ENCODE results near the gene ITPR2. TPM values are rescaled to one million over a fixed set of nuclear protein-coding genes. Genes with fewer than 3 reads are reported as not detected.

Gene ITPR2
- total and polyA plus RNA-seq, 2 of the 8 experiments (the other 6 are each of a cell fraction or from before 2014, with no cell fraction given), result 4.1 to 48.3 TPM

- no peak for FAIRE-seq
Measured at GRCh38 chr12:26492406-26492805, 340.6 kb downstream of the ITPR2 start.

More at GRCh38 chr12:26492406-26492805, 340.6 kb downstream of the ITPR2 start:
- no peak overlapping the region for H4K5ac ChIP-seq (ENCODE audit: insufficient read length, low read depth, low read length)
- H3K79me2 ChIP-seq (ENCODE audit: control insufficient read depth in 1 of 2, insufficient read depth in 2 of 2, low read length in 2 of 2), result no peaks in the 10 kb centered on the region
- no peak overlapping the region for H3K4me2 ChIP-seq (ENCODE audit: insufficient read depth in 1 of 2, low read depth in 2 of 2, low read length in 2 of 2)
- no peak overlapping the region for H3K56ac ChIP-seq (replicated peaks; ENCODE audit: insufficient read length, low read depth, low read length)
- H3K9me3 ChIP-seq (ENCODE audit: insufficient read depth in 2 of 2, low read depth in 1 of 2, low read length in 1 of 2), result no peaks in the 10 kb centered on the region
- H3K79me1 ChIP-seq (ENCODE audit: low read depth, low read length), result no peaks in the 10 kb centered on the region
- H3K36me3 ChIP-seq (ENCODE audit: control insufficient read depth in 2 of 4, insufficient read depth in 4 of 4, low read length in 3 of 4), result peaks cover 0 to 6% (median 1%) of the 10 kb centered on the region in 4 experiments; a peak in 2 of 8 replicates
- no peak overlapping the region for H4K8ac ChIP-seq (ENCODE audit: extremely low read depth, insufficient read depth, low read length)
- no peaks in the 10 kb centered on the region for H3K4me1 ChIP-seq (replicated peaks in 1 of 4; ENCODE audit: control insufficient read depth in 3 of 4, insufficient read depth in 4 of 4, low read length in 3 of 4)
- H2AK5ac ChIP-seq (ENCODE audit: low read depth, low read length), result no peak overlapping the region
- no peak overlapping the region for H2BK15ac ChIP-seq (ENCODE audit: low read length)
- no peak overlapping the region for H3K23ac ChIP-seq (ENCODE audit: insufficient read length)
- no peak overlapping the region for H3K9ac ChIP-seq (replicated peaks in 1 of 4; ENCODE audit: extremely low read depth in 1 of 4, low read depth in 3 of 4, low read length in 3 of 4)
- no peak overlapping the region for H2BK20ac ChIP-seq (ENCODE audit: low read length)
- no peaks in the 10 kb centered on the region for H4K20me1 ChIP-seq (replicated peaks in 1 of 2; ENCODE audit: control insufficient read depth in 1 of 2, insufficient read depth in 2 of 2, low read length in 2 of 2)
- TF ChIP-seq, protein P1, sequence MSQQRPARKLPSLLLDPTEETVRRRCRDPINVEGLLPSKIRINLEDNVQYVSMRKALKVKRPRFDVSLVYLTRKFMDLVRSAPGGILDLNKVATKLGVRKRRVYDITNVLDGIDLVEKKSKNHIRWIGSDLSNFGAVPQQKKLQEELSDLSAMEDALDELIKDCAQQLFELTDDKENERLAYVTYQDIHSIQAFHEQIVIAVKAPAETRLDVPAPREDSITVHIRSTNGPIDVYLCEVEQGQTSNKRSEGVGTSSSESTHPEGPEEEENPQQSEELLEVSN (IDR thresholded peaks at IDR 0.05), result no peak
- TF ChIP-seq CEBPB (IDR thresholded peaks at IDR 0.05; ENCODE audit: low read depth, low read length), result no peak
- TF ChIP-seq ATF2 (IDR thresholded peaks at IDR 0.05; ENCODE audit: low read length), result no peak
- no peak for TF ChIP-seq CTBP2 (IDR thresholded peaks at IDR 0.05; ENCODE audit: borderline replicate concordance, insufficient read depth, insufficient read length, low read length)
- TF ChIP-seq BCL11A (IDR thresholded peaks at IDR 0.05; ENCODE audit: low read depth in 2 of 2, low read length in 2 of 2), result no peak
- TF ChIP-seq KDM5A (IDR thresholded peaks at IDR 0.05; ENCODE audit: low read length), result no peak
- TF ChIP-seq CBX5 (IDR thresholded peaks at IDR 0.05; ENCODE audit: low read depth, low read length), result no peak
- TF ChIP-seq POLR2A (IDR thresholded peaks at IDR 0.05; ENCODE audit: control extremely low read depth in 1 of 2, low read depth in 2 of 2, low read length in 2 of 2), result no peak
- no peak for TF ChIP-seq MAFK (IDR thresholded peaks at IDR 0.05; ENCODE audit: low read depth, low read length)
- no peak for TF ChIP-seq CHD2 (IDR thresholded peaks at IDR 0.05; ENCODE audit: low read length)
- DNase-seq (ENCODE audit: low read depth in 1 of 2, low spot score in 2 of 2), result no peak
- H3K23me2 ChIP-seq (ENCODE audit: low read depth, low read length), result no peaks in the 10 kb centered on the region; the same call in 1 of the 2 replicates
- CTCF ChIA-PET (ENCODE audit: partially characterized antibody), result interaction anchor here (0.7 to 1.7 kb wide), 3 partner anchors 10 to 122 kb away, joined by 3 to 4 read pairs (median 4); no protein-coding TSS in a partner anchor
- no peak overlapping the region for H4K91ac ChIP-seq (replicated peaks; ENCODE audit: insufficient read length, low read length)
- no peak overlapping the region for H3K14ac ChIP-seq (ENCODE audit: insufficient read length)
- no peak overlapping the region for H2BK120ac ChIP-seq (replicated peaks; ENCODE audit: low read depth, low read length)
- no peak overlapping the region for H2BK5ac ChIP-seq (ENCODE audit: low read depth, low read length)
- WGBS, 2 experiments (ENCODE audit: extremely low coverage in 1 of 2, insufficient coverage in 1 of 2, insufficient read length in 1 of 2, insufficient replicate concordance in 2 of 2, low coverage in 1 of 2, low lambda C conversion rate in 2 of 2, missing lambda C conversion rate in 1 of 2), result 100% methylated on average over 1 of the region's 1 CpG; no CpG with 5 or more reads in 1 of the 2 experiments
- H3K27ac ChIP-seq (ENCODE audit: low read depth, low read length), result no peak overlapping the region
- no peak overlapping the region for H3K4me3 ChIP-seq (ENCODE audit: extremely low read depth in 1 of 4, insufficient read depth in 2 of 4, low read depth in 3 of 4, low read length in 4 of 4)
- H3K18ac ChIP-seq (ENCODE audit: extremely low read depth, low read length), result no peak overlapping the region
- H3K4ac ChIP-seq (replicated peaks; ENCODE audit: insufficient read length, low read depth, low read length), result no peak overlapping the region
- H2AFZ ChIP-seq (ENCODE audit: low read length), result no peak overlapping the region
- no peaks in the 10 kb centered on the region for H3K27me3 ChIP-seq (replicated peaks in 1 of 4; ENCODE audit: control insufficient read depth in 3 of 4, extremely low read depth in 1 of 4, insufficient read depth in 3 of 4, low read length in 3 of 4)
- no peak overlapping the region for H2BK12ac ChIP-seq (ENCODE audit: low read depth, low read length)
- POLR2A ChIA-PET (ENCODE audit: partially characterized antibody), result no interaction called here
